NCI-H345 (cell line): Measurements from ENCODE around the gene DOK3.
"Not testable (repeated sequence)": the region's sequence is repeated elsewhere in the genome, so short reads cannot be mapped to it uniquely, and the experiment has no call there.

Source experiments
- DNase-seq: peaks from one replicate; lab custom pipeline; 2025; lab: John Stamatoyannopoulos, UW

DOK3 gene

DNA sequence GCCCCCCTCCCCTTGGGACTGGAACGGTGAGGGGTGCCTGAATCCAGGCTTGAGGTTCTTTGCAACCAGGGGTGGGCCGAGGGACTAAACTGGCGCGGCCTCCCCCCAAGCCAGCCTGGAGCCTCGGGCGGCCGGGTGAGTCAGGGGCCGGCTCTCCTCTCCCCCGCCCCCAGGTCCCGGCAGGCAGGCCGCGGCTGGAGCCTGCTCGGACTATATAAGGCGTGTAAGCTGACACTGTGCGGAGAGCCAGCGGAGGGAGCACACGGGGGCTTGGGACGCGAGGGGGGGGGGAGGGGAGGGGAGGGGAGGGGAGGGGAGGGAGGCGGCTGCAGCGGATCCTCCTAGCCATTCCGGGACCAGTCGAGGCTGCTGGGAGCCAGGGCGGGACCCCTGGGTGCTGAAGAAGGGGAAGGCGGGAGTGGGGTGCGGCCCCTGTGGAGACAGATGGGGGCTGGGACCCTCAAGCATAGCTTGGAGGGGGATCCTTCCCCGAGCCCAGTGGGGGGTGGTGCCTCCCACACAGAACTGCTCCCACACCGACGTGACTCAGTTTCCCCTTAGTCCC is 12.8 kb downstream of the DOK3 start:
- peak; percentile 60 for DNase-seq

DNA sequence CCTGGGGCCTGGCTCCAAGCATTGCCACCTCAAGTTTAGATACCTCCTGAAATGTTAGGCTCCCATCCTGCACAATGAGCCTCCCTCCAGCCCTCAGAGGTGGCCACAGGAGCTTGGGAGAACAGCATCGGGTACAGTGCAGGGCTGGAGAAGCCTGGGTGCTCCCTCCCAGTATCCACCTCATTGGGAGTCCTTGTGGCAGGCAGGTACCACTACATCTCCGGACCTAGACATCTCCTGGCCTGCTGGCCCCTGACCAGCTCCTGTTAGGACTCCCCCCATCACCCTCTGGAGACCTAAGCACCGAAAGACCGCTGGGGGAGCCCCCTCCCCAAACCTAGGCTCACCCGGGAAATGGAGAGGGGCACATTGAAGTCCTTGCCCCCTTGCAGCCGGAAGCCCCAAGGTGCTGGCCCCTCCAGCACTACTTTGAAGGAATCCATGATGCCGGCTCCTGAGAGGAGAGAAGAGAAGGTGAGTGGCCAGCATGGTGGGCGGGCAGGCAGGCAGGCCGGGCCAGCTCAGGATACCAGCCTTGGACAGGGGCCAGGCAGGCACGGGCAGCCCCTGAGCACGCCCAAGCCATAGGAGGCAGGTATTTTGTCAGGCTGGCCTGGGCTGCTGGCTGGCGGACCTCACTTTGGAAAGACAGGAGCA is 13.4 kb downstream of the DOK3 start:
- peak; percentile 30 for DNase-seq

DNA sequence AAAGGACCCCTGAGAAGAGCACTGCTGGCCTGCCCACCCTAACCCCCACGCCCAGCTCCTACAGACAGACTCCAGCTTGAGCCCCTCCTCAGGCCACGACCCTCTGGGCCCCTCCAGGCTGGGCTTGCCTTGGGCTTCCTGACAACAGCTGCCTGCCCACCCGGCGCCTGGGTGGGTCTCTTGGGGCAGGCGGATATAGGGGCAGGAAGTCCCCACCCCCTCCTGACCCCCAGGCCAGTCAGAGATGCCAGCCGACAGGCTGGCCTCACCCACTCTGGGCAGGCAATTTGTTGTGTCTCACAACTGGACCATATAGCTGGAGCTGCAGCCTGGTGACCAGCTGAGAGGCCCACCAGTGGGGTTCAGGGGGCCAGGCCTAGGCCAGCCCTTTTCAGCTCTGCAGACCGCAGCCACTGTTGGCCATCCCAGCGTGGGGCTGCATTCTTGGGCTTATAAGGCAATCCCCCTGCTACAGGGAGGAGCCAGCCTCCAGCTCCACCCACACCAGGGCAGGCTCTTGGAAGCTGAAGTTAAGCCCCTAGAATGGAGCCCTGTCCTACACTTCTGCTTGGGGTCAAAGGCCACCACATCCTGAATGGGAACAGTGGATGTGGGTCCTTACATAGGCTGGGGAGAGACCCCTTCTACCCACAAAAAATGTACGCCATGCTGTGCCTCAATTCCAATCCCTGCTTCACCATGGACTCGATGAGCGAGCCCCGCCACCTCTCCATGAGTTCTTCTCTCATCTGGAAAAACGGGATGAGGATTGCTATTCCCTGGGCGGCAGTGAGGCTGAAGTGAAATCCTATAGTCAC is 14.2 kb downstream of the DOK3 start:
- no peak for DNase-seq

DNA sequence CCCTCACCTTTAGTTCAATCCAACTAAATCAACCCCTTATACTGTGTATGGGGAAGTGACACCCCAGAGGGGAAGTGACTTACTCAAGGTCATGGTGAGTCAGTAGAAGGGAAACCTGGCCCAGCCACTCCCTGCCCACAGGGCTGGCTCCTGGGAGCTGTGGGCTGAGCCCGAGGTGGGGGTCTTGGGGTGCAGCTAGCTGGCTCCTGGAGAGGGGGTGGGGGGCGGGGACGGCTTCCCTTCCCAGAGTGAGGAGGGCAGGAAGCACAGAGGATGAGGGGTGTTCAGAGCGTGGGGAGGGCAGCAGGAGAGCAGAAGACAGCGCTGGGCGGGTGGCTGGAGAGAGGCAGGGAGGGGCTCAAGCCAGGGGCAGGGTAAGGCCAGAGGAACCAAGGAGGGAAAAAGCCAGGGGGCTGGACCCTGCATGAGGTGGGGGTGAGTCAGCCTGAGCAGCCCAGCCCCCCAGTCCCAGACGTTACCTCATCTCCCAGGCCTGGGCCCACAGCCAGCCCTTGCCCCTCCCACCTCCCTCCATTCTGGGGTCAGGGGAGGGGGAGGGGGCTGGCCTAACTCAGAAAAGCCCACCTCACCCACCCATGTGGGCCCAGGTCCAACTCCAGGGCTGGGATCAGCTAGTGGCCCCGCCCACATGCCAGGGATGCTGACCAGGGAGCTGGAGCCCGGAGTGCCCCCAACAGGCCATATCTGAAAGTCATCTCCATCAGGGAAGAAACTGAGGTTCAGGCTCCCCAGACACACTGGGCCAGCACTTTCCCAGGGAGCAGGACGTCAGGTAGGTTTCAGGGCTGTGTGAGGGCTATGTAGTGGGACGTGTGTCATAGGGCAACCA is 15.1 kb downstream of the DOK3 start:
- no peak for DNase-seq

DNA sequence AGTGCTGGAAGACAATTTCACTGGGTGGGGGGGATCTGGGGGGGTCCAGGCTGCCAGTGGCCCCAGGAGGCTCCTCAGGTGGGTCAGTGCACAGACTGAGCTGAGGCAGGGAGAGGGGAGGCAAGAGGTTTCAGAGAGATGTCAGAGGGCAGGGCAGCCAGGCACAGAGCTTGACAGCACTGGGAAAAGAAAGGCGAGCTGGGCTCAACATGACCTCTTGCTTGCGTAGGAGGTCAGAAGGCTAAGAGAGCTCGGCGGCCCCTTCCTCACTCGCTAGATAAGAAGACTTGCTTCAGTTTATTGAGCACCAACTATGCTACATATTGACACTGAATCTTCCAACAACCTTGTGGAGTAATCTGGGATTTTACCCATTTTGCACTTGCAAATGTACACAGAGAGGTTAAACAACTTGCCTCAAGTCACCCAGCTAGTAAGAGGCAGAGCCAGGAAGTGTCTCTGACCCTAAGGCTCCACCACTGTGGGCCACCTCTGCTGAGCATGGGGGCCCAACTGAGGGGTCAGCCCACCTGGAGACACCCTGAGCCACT is 15.8 kb downstream of the DOK3 start:
- DNase-seq = no peak

DNA sequence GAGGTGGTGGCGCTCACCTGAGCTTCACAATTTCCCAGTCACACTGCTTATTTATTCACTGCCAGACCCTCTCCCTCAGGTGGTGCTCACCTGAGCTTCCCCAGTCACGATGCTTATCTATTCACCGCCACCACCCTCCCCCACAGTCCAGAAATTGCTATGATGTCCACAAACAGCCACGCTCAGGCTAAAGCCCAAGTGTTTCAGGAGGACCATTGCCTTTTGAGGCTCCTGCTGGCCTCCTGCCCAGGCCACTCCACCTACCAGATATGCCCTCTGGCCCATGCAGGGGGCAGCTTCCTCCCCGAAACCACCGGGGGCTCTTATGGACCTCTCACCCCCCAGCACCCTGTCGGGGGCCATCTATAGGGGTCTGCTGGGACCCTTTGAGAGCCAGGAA is 16.8 kb downstream of the DOK3 start:
- DNase-seq = no peak

DNA sequence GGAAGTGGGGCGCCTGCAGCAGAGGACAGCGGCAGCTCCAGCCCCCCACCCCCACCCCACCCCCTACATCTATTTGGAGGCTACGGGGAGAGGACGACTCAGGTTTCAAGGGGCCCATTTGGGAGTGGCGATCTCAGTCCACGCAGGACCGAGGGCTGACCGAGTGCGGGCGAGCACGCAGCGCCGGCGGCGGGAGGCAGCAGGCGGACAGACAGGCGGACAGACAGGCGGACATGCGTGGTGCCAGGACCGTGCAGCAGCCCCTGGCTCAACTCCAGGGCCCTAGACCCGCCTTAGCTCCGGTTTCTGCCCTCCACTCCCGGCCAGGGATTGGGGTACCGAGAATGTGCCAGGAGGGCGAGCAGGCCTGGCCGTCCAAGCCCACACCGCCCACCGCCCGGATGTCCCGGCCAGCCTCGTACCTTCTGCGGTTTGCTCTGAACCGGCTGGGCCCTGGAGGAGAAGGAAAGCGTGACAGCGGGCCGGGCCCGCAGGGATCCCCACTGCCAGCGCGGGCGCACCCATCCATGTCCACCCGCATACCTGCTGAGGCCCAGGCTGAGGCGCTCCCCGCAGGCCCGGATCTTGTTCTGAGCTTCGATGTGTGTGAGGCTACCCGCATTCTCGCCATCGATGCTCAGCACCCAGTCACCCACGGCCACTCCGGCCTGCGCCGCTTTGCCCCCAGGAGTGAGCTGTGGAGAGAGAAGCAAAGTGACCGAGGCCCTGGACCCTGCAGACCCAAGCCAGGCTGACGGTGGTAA is 17.5 kb downstream of the DOK3 start:
- no peak for DNase-seq

DNA sequence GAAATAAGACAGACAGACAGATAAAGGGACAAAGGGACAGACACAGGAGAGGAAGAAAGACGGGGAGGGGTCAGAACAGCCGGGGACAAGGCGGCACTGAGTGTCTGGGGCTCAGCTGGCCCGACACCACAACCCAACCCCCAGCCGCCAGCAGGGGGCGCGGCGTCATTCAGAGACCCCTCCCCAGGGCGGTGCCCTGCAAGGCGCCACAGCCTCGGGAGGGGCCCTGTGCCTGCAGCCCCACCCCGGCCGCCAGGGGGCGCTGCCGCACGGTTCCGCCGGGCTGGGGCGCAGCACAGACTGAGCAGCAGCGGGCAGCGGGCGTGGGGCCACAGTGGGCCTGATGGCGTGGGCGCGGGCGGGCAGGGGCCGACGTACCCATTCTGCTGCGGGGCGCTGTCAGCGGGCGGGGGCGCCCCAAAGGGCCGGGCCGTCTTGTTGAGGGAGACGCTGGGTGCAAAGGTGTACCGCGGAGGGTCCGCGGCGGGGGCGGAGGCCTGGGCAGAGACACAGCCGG is 18.1 kb downstream of the DOK3 start:
- no peak for DNase-seq

DNA sequence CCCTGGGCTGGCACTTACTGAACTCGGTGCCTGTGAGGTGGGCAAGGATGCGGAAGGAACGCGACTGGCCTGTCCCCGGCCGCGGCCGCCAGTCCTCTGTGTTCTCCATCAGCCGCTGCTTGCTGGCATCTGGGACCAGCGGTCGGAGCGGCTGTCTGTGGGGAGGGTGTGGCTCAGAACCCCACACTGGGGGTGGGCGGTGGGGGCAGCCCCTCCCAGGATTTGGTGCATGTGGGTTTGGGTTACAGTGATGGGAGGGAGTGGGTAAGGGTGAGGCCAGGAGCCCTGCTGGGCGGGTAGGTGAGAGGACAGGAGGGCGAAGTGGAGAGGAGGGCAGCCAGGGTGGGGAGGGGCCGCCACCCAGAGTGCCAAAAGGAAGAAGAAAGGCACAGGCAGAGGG is 18.6 kb downstream of the DOK3 start:
- DNase-seq = no peak

DNA sequence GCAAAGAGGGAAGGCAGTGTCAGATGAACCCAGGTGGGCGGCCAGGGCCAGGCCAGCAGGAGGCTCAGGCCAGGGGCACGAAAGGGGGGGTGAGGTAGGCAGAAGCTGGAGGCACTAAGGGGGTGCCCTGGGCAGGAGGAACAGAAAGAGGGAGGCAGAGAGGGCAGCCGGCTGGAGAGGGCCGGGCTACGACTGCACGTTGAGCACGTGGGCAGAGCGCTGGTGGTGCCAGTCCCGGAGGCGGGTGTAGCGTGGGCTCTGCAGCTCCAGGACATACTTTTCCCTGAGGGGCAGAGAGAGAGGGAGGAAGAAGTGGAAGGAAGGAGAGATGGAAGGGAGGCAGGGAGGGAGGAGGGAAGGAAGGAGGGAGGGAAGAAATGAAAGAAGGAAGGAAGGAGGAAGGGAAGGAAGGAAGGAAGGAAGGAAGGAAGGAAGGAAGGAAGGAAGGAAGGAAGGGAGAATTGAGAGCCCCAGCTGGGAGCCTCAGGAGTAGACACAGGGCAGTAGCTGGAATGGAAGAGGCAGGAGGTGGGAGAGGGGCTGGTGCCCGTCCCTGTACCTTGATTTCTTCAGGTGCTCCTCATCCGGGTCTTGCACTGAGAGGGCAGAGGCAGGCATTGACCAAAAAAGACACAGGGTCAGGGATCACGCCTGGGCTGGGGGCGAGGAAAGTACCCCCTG is 19.2 kb downstream of the DOK3 start:
- no peak for DNase-seq

DNA sequence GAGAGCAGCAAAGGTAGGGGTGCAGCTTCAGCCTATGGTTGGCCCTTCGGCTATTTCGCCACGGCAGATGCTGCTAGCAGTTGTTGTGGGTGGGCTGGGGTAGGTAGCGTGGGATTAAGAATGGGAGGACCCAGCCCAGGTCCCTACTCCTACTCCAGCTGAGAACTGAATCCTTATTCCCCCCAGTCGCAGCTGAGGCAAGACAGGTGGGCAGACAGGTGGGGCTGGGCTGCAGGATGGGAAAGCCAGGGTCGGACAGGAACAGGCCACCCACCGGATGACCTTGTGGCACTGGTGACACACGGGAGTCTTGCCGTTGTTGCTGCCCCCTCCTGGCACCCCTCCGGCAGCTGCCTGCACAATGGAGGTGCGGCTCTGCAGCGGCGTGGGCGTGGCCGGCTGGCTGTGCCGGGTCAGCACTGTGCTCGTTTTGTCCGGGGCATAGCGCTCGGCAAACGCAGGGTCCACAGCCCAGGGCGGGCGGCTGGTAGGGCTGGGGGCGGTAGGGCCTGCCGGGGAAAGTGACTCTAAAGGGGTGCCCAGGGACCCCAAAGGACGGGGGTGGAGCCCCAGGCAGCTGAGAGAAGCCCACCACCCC is 20.4 kb downstream of the DOK3 start:
- no peak for DNase-seq

DNA sequence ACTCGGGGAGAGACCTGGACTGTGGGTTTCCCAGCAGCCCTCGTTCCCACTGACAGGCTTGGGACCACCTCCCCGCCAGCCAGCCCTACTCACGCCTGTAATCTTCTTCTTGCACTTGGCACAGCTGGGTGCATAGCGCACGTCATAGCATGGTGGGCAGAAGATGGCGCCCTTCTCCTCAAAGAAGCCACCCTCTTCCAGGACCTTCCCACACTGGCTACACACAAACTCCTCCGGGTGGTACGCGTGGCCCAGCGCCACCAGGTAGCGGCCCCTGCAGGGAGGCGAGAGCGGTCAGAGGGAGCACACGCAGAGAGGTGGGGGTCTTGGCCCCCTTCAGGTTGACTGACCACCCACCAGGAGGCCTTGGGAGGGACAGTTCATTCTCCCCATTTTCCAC is 21.7 kb downstream of the DOK3 start:
- no peak for DNase-seq

DNA sequence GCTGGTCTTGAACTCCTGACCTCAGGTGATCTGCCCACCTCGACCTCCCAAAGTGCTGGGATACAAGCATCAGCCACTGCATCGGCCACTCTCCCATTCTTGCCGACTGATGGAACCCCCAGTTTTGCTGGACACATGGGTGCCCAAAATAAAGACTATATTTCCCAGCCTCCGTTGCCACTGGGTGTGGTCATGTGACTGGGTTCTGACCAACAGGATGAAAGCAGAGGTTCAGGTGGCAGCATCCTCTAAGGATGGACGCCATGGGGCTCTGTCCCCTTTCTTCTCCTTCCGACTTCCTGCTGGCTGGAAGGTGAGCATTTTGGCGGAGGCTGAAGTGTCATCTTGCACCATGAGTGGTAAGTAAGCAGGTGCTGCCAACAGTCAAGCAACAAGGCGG is 22.5 kb downstream of the DOK3 start:
- DNase-seq = no peak

DNA sequence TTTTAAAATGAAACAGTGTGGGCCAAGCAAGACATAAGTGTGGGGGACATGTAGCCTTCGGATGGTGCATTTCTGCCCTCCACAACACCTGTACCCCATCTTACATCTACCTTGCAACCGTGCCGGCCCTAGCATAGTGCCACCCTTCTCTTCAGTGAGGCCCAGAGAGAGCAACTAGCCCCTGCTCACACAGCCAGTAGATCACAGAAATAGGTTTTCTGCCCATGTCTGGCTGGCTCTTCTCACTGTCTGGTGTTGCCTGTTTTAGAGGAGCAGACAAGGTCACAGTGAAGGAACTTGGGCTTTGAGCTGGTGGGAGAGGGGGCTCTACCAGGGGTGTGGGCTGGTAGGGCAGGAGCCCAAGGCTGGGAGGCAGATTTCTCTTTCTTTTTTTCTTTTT is 23.4 kb downstream of the DOK3 start:
- no peak for DNase-seq

DNA sequence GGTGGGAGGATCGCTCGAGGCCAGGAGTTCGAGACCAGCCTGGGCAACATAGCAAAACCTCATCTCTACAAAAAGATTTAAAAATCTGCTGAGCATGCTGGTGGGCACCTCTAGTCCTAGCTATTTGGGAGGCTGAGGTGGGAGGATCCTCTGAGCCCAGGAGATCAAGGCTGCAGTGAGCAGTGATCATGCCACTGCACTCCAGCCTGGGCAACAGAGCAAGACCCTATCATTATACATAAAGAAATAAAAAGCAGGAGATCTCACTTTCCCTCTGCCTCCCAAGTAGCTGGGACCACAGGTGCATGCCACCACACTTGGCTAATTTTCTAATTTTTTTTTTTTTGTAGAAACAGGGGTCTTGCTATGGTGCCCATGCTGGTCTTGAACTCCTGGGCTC is 23.9 kb downstream of the DOK3 start:
- DNase-seq = not testable (repeated sequence)

DNA sequence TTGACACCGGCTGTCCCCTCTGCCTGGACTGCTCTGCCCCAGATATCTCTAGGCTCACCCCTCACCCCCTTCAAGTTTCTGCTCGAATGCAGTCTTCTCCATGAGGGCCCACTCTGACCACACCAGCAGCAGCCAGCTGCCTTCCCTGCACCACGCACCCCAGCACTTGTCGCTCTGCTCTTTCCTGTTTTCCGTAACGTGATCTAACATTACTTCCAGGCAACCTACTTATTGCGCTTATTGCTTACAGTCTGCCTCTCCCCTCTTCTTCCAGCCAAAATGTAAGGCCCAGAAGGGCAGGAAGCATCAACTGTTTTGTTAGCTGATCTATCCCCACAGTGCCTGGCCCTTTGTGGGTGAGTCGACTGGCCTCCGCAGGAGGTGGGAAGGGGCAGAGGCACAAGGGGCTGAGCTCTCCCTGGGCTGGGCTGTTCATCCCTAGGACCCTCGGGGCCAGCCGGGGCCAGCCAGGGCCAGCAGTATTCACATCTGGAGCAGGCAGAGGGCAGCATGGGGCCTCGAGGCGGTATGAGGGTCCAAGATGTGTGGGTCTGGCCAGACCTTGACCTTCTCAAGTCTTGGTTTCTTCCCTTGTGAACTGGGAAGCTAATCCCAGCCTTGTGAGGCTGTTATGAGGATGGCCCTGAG is 24.6 kb downstream of the DOK3 start:
- no peak for DNase-seq

DNA sequence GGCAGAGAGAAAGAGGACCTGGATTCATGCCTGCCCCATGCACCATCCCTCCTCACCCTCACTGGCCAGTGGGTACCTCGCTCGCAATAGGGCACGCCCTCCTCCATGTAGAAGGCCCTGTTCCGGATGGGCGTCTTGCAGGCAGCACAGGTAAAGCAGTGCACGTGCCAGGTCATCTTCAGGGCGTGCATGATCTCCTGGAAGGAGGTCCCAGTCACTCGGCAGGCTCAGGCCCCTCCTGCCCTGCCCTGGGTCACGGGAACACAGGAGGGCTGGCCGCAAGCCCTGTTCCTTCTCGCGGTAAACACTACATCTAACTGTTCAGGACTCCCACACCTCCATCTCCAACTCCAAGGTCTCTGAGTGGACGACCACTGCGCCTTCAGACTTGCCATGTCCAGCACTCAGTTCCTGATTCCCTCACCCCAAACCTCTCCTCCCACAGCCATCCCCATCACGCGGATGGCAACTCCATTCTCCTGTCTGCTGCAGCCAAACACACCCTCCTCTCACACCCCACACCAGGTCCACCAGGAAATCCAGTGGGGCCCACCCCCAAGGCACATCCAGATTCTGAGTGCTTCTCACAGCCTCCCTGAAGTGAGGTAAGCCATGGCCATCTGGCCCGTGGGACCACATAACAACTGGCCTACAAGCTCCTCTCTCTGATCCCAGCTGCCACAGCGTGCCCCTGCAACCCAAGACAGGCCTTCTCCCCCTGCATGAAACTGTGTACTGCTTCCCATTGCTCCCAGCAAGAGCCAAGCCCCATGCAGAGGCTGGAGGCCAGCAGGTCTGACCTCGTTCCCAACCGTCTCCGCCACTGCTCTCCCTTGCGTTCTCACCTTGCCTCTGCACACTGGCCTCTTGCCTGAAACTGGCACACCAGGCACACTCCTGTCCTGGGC is 25.4 kb downstream of the DOK3 start:
- DNase-seq = no peak

DNA sequence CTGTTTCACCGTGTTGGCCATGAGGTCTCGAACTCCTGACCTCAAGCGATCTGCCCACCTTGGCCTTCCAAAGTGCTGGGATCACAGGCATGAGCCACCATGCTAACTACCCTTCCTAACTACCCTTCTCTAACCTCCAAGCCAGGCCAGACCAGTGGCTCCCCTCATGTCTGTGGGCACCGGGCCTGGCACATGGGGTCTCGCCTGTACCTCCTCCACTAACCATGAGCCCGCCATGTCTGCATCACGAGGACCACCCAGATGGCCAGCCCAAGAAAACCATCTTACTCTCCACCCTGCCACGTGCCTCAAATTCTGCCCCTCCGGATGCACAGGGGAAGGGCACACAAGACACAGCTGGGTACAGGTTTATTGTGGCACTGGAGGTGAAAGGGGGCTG is 26.6 kb downstream of the DOK3 start:
- no peak for DNase-seq

DNA sequence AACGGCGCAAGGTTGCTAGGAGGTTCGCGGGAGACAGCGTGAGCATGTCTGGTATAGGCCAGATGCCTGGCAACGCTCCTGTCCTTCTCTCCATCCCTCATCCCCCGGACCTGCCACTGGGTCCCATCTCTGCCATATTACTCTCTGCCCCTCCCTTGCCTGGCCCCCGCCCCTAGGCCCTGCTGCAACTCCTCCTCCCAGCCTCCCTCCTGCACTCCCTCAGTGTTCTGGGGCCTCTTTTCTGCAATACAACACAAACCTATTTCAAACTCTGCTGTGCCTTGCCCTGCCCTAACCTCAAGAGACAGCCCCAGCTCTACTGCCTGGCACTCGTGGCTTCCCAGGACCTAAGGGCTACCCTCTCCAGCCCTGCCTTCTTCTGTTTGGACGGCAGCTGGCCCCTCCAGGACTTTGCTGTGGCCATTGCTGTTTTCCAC is 27.2 kb downstream of the DOK3 start:
- no peak for DNase-seq
